HG03432 (cell line): ENCODE results near the gene PEX26.
"Not testable (repeated sequence)": the region's sequence is repeated elsewhere in the genome, so short reads cannot be mapped to it uniquely, and the experiment has no call there.

ENCODE experiments used
- ATAC-seq: cut with Tn5 transposase; IDR thresholded peaks from one replicate; pipeline ENCODE4 v1.9.1; 2021; ENCODE audit warnings: mild to moderate bottlenecking, moderate library complexity; ENCODE audit not compliant: unreplicated experiment

The PEX26 gene

DNA sequence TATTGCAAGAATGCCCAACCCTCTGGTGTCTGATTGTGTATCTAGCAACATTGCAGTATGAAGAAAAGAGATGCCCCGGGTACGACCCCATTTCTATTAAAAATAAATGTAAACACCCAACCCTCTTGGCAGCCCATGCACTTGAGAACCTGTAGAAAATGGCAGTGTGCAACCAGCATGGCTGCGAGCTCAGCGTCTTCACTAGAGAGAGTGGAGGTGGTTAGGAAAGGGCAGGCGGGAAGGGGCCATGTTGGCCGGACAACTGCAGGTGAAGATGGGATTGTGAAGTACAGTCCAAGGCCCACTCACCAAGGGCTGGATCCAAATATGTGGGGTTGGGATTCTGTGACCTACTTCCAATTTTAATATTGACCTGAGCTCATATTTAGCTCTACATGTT, 15.9 kb downstream of the PEX26 start:
- ATAC-seq = no peak

DNA sequence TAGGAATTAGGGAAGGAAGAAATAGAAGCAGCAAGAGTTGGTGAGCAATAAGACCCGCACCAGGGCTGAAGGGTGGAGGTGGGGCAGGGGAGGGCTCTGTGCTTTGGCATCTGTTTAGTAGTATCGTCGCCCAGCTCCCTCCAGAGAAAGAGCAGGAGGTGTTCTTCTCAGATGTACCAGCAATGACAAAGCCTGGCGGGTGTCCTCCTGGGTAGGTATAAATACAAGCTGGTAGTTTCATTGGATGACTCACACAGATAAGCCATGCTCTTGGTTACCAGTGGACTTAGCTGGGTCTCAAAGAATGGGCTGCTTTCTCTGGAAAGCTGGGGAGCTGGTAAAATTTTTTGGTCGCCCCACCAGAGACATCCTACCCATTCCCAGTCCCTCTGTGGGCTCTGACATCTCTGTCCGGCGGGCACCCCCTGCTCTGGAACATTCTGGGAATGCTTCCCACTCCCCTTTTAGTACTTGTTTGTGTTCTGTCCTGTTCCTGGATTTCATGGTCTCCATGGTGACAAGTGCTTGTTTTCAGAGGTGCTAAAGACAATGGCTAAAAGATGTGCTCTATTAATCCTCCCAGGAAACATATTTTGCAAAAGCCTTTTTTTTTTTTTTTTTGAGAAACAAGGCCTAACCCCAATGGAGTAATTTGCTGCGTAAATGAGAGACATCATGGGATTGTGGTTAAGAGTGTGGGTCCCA, 17.5 kb downstream of the PEX26 start:
- no peak for ATAC-seq

DNA sequence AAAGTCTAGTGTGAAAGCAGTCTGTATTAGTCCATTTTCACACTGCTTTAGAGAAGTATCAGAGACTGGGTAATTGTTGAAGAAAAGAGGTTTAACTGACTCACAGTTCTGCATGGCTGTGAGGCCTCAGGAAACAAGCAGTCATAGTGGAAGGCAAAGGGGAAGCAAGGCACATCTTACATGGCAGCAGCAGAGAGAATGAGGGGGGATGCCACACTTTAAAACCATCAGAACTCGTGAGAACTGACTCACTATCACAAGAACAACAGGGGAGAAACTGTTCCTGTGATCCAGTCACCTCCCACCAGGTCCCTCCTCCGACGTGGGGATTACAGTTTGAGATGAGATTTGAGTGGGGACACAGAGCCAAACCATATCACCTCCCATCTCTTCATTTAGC, 19.0 kb downstream of the PEX26 start:
- no peak for ATAC-seq

- ATAC-seq = no peak
These were observed 23.0 kb downstream of the PEX26 start for GRCh38 chr22:18100781-18101180.

- ATAC-seq = no peak
These were observed 23.7 kb downstream of the PEX26 start for GRCh38 chr22:18101536-18101935.

DNA sequence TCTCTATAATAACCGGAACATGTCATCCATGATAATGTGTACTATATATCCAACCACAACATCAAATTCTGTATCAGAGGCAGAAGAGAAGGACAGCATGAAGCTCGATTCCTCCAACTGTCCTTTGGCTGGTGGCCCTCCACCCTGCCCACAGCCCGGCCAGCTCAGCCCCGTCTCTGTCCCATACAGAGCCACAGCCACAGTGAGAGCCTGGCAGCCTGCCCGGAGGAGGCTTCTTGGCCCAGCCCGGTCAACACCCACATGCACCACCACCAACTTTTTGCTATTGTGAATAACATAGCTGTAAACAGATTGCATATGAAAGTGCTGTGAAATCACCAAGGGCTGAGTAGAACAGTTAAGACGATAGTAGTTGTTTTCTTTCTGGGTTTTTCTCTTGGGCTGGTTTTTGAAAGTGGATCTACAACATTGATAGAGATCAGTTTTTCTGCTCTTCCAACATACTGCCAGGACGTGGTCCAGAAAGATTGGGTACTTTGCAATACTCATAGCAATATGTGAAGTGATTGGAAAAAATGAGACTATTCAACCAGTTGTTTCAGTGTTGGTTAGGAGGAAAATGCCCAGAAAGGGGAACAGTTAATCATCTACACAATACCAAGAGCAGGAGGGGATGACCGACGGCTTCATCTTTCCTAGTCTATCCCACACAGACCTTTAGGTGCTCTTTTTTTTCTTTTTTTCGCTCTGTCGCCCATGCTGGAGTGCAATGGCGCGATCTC, 25.9 kb downstream of the PEX26 start:
- ATAC-seq = no peak

DNA sequence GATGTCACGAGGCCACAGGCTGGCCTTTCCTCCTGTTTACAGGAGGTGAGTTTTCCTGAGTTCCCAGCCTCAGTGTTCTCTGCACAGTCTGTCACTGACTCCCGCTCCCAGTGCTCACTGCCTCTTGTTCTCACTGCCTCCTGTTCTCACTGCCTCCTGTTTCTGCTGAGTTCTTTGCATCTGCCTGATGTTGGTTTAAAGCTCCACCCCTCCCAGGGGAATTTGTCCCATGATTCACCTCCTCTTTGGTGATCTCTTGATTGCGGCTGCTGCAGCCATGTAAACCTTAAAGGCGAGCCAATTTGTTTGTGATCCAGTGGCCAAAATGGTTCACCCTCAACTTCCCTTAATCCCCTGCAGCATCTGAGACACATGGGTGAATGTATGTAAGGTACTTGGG, 26.8 kb downstream of the PEX26 start:
- ATAC-seq = no peak

DNA sequence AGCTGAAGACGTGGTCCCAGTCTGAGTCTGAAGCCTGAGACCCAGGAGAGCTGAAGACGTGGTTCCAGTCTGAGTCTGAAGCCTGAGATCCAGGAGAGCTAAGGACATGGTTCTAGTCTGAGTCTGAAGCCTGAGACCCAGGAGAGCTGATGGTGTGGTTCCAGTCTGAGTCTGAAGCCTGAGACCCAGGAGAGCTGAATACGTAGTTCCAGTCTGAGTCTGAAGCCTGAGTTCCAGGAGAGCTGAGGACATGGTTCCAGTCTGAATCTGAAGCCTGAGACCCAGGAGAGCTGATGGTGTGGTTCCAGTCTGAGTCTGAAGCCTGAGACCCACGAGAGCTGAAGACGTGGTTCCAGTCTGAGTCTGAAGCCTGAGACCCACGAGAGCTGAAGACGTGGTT, 28.2 kb downstream of the PEX26 start:
- ATAC-seq = not testable (repeated sequence)

DNA sequence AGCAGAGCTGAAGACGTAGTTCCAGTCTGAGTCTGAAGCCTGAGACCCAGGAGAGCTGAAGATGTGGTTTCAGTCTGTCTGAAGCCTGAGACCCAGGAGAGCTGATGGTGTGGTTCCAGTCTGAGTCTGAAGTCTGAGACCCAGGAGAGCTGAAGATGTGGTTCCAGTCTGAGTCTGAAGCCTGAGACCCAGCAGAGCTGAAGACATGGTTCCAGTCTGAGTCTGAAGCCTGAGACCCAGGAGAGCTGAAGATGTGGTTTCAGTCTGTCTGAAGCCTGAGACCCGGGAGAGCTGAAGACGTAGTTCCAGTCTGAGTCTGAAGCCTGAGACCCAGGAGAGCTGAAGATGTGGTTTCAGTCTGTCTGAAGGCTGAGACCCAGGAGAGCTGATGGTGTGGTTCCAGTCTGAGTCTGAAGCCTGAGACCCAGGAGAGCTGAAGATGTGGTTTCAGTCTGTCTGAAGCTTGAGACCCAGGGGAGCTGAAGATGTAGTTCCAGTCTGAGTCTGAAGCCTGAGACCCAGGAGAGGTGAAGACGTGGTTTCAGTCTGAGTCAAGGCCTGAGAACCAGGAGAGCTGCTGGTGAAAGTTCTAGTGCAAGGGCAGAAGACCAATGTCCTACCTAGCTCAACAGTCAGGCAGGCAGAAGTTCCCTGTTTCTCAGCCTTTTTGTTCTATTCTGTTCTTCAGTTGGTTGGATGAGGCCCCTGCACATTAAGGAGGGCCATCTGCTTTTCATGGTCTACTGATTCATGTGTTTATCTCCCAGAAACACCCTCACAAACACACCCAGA, 29.0 kb downstream of the PEX26 start:
- ATAC-seq = peak; percentile 50

GRCh38 chr22:18108187-18108586, 30.4 kb downstream of the PEX26 start:
- no peak for ATAC-seq

- no peak for ATAC-seq
These were observed 31.8 kb downstream of the PEX26 start for GRCh38 chr22:18109410-18110193.

GRCh38 chr22:18110194-18110953, 32.6 kb downstream of the PEX26 start, which contains the start of gene TUBA8:
TSS of gene TUBA8 (plus strand) at chr22:18110809. CDS start at chr22:18110866, 57 bp downstream.
- ATAC-seq = peak; percentile 51

DNA sequence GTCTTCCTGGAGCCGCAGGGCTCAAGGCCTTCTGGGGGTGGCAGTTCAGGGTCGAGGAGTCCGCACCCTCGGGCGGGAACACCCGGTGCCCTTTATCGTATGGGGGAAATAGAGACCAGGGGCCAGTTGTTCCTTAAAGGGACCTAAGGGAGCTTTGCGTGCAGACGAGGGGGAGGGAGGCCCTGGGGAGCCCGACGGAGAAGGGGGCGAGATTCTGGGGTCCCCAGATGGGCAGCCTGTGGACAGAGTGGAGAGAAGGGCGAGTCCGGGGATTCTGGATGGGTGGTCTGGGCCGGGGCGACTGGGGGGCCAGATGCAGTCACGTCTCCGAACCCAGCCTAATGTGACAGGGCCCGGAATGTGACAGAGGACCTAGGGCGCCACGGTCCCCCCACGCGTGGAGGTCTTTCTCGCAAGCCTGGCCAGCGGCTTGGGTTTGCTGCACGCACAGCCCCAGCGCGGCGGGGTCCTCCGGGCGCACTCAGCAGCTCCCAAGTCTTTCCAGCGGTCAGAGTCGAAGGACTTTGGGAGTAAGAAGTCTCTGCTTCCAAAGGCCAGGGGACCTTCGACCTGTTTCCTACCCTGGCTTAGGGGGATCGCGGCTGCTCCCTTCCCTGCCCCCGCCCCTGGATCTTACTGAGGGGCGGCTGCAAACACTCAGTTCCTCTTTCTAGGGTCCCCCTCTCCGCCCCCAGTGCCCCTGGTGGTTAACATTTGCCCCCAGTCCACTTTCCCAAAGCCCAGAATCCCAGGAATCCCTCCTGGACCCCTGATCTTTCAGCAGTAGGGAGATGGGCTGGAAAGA, 33.4 kb downstream of the PEX26 start:
- no peak for ATAC-seq

DNA sequence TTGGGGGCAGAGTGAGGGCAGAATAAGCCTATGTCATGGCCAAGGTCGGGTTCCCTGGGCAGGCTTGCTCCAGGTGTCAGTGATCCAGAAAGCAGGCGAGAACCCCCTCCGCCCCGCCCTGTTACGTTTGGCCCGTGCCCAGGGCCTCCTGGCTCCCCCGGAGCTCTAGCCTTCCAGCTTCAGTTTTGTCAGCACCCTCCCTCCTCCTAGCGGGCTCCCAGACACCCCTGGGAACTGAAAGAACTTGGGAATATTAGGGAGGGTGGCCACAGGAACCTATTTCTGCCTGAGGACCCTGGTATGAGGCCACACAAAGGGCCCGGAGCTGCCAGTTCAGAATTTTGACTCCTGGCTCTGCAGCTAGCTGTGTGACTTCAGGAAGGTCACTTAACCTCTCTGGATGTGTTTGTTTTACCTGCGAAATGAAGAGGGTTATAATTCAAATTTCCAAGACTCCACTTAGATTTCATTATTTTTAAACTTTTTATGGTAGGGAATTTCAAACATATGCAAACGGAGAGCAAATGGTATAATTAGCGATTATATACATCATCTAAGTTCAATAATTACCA, 34.1 kb downstream of the PEX26 start:
- ATAC-seq = no peak

- no peak for ATAC-seq
These were observed 34.6 kb downstream of the PEX26 start for GRCh38 chr22:18112440-18112839.

DNA sequence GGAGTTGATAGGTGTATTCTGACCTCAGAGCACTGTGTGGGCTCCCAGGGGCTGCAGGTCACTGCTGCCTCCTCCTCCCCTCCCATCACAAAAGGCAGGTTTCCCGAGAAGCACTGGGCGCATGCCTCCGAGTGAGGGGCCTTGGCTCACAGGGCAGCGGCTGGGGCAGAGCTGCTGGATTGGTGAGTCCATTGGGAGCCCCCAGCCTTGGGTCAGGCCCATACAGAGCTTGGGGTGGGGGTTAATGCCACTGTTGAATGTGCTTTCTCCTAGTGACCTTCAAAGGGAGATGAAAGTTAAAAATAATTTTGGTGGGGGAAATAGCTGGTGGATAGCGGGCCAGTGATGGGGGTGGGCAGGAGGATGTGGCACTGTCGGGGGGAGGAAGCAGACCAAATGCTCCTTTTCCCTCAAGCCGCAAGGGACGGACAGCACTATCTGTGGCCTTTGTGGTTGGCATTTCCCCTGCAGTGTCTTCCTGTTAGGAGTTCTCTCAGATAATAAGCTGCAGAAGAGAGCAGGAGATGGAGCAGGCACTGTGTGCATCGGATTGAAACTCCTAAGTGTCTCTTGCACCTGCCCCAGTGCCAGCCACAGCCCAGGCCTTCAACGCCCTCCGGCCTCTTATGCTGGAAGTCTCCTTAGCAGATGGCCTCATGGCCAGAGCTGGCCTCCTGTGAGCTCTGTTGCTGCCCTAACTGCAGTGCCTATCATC, 36.0 kb downstream of the PEX26 start:
- no peak for ATAC-seq

DNA sequence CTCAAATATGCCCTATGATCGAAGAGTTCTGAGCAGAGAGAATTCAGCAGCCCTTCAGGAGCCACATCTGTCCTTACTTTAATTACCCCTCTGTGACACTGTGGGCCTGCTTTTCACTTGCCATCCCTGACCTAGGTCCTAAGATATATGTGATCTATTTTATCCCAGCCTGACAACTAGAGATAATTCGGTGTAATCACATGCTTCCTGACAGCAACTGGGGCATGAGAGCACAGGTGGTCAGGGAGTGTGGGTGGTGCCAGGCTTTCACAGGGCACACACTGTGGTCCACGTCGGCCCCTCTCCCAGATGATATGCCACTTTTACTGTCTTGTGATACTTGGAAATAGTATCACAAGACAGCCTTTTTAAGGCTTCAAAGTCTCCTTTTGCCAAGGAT, 36.7 kb downstream of the PEX26 start:
- ATAC-seq = no peak

DNA sequence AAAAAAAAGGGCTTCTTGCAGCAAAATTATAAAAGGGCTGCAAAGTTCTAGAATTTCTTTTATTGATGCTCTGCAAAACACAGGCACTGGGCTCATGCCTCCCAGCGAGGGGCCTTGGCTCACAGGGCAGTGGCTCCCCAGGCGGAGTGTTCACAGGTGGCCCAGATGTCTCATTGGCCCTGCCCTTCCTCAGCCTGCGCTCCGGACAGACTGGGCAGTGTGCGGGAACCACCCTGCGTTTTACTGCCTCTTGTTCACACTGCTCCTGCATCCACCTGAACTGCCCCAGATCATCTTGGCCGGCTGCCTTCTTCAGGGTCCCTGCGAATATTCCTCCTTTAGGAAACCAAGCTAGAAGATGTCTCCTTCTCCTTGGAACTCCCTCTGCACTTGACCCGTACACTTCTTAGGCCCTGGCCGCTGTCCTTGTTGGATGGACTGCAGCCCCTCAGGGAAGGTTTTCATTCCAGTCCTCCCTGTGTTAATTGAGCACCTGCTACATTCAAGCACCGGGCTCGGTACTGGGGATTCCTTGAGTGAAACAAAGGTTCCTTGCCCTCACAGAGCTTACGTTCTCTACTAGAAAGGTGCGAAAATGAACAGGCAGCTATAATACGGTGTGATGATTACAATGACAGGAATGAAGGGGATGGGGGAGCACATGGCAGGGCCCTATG, 37.3 kb downstream of the PEX26 start:
- no peak for ATAC-seq
